ENCODE data around the gene ELOVL6.

- TF ChIP-seq CTCF (conservative IDR thresholded peaks at IDR 0.05), result no peak
- TF ChIP-seq EZH2 (IDR thresholded peaks at IDR 0.05; ENCODE audit: low read depth), result no peak
Measured at GRCh38 chr4:110137829-110138228, 60.6 kb downstream of the ELOVL6 start.
